Vagina (tissue), 2 donors: ENCODE results near the gene MFSD2A. TPM values are rescaled to one million over a fixed set of nuclear protein-coding genes. Genes with fewer than 3 reads are reported as not detected.
"Not testable (repeated sequence)": the region's sequence is repeated elsewhere in the genome, so short reads cannot be mapped to it uniquely, and the experiment has no call there.

ENCODE experiments used
- DNase-seq, 2 donors: peaks; one replicate each; pipeline ENCODE4 v3.0.0-alpha.2; 2017; ENCODE audit errors: extremely low spot score in 2 of 2
- H3K27ac ChIP-seq: fragments of 200-600 bp; sonication (generic); one replicate; pipeline ENCODE4 v1.5.1; 2019
- H3K27me3 ChIP-seq: fragments of 200-600 bp; sonication (generic); one replicate; pipeline ENCODE4 v1.5.1; 2019
- H3K36me3 ChIP-seq, 2 donors: fragments of 200-600 bp; sonication (generic); one replicate each; pipeline ENCODE4 v1.5.1; 2017 to 2019
- H3K4me1 ChIP-seq: fragments of 200-600 bp; sonication (generic); one replicate; pipeline ENCODE4 v1.5.1; 2019
- H3K4me3 ChIP-seq, 2 donors: fragments of 200-600 bp; sonication (generic); 1 replicate in 1 of 2; 2 replicates in 1 of 2; pipeline ENCODE4 v1.5.1; 2016 to 2019
- H3K9me3 ChIP-seq: fragments of 200-600 bp; sonication (generic); one replicate; pipeline ENCODE4 v1.5.1; 2019
- CTCF ChIP-seq, 3 experiments: fragments of 450-650 bp in 2 of 3; fragments of 200-600 bp in 1 of 3; sonication (generic) in 1 of 3; IDR thresholded peaks; one replicate each; pipeline ENCODE4 v1.5.1; 2017 to 2019; ENCODE audit warnings: antibody characterized with exemption in 3 of 3, mild to moderate bottlenecking in 2 of 3, moderate library complexity in 2 of 3
- POLR2A ChIP-seq, 2 donors: fragments of 450-650 bp; IDR thresholded peaks; one replicate each; pipeline ENCODE4 v1.6.1; 2017; ENCODE audit warnings: antibody characterized with exemption in 2 of 2, mild to moderate bottlenecking in 2 of 2, moderate library complexity in 2 of 2
- POLR2AphosphoS5 ChIP-seq, 2 donors: sonication (generic); formaldehyde crosslinking; IDR thresholded peaks; one replicate each; pipeline ENCODE4 v1.9.0; 2017; ENCODE audit warnings: antibody characterized with exemption in 2 of 2, mild to moderate bottlenecking in 2 of 2, low read depth in 1 of 2; ENCODE audit not compliant: insufficient read depth in 1 of 2
- intact Hi-C: fragments of 100-400 bp; cut with DNase I; formaldehyde crosslinking; loops from one replicate; pipeline ENCODE4 v1.15.1; 2023
- total RNA-seq: library from RNA; depleted of rRNA; stranded (reverse); fragments of >200 nt; gene quantifications from one replicate; pipeline ENCODE4 v1.2.3, GENCODE V29; 2016

MFSD2A gene
- total RNA-seq, 1 donor from 2014 or later, result 56.0 TPM

- Histone ChIP-seq H3K4me3 (no peak overlapping the region), H3K27me3 (no peaks in the 10 kb centered on the region), H3K36me3 (no peaks in the 10 kb centered on the region), H3K27ac (no peak overlapping the region), H3K9me3 (no peaks in the 10 kb centered on the region), H3K4me1 (no peaks in the 10 kb centered on the region)
- no peak for TF ChIP-seq POLR2A (IDR thresholded peaks at IDR 0.05)
- no peak for TF ChIP-seq POLR2AphosphoS5 (IDR thresholded peaks at IDR 0.05; ENCODE audit: insufficient read depth in 1 of 2, low read depth in 1 of 2)
- TF ChIP-seq CTCF (IDR thresholded peaks at IDR 0.05), result no peak
- intact Hi-C loops, result no loop called here
- no peak for DNase-seq
Observed at GRCh38 chr1:40001456-40001855, 46.5 kb downstream of the MFSD2A start.

- Histone ChIP-seq H3K27ac (no peak overlapping the region), H3K36me3 (no peaks in the 10 kb centered on the region), H3K27me3 (no peaks in the 10 kb centered on the region), H3K4me3 (no peak overlapping the region), H3K4me1 (no peaks in the 10 kb centered on the region), H3K9me3 (no peaks in the 10 kb centered on the region)
- no peak for TF ChIP-seq POLR2AphosphoS5 (IDR thresholded peaks at IDR 0.05; ENCODE audit: insufficient read depth in 1 of 2, low read depth in 1 of 2)
- TF ChIP-seq CTCF (IDR thresholded peaks at IDR 0.05), result no peak
- TF ChIP-seq POLR2A (IDR thresholded peaks at IDR 0.05), result no peak
- no peak for DNase-seq
- intact Hi-C loops, result no loop called here
Observed at GRCh38 chr1:40003156-40004093, 48.5 kb downstream of the MFSD2A start.

GRCh38 chr1:40004857-40005256 is 49.9 kb downstream of the MFSD2A start:
- no peak for DNase-seq
- intact Hi-C loops, result no loop called here
- Histone ChIP-seq H3K4me3 (no peak overlapping the region), H3K4me1 (no peaks in the 10 kb centered on the region), H3K27ac (no peak overlapping the region), H3K9me3 (no peaks in the 10 kb centered on the region), H3K36me3 (no peaks in the 10 kb centered on the region), H3K27me3 (no peaks in the 10 kb centered on the region)
- no peak for TF ChIP-seq CTCF (IDR thresholded peaks at IDR 0.05)
- no peak for TF ChIP-seq POLR2AphosphoS5 (IDR thresholded peaks at IDR 0.05; ENCODE audit: insufficient read depth in 1 of 2, low read depth in 1 of 2)
- no peak for TF ChIP-seq POLR2A (IDR thresholded peaks at IDR 0.05)

- H3K9me3 ChIP-seq, H3K36me3 ChIP-seq, H3K4me3 ChIP-seq, H3K27ac ChIP-seq, intact Hi-C loops, H3K4me1 ChIP-seq, DNase-seq, H3K27me3 ChIP-seq: not testable (repeated sequence)
Observed at GRCh38 chr1:40007481-40008034, 52.6 kb downstream of the MFSD2A start.

- Histone ChIP-seq H3K27ac (no peak overlapping the region), H3K36me3 (no peaks in the 10 kb centered on the region), H3K9me3 (no peaks in the 10 kb centered on the region), H3K4me1 (no peaks in the 10 kb centered on the region), H3K27me3 (no peaks in the 10 kb centered on the region), H3K4me3 (no peak overlapping the region)
- no peak for TF ChIP-seq CTCF (IDR thresholded peaks at IDR 0.05)
- no peak for TF ChIP-seq POLR2A (IDR thresholded peaks at IDR 0.05)
- intact Hi-C loops, result no loop called here
- DNase-seq, result no peak
Observed at GRCh38 chr1:40011198-40011597, 56.3 kb downstream of the MFSD2A start.
